ENCODE results near the gene HMGB3. TPM values are rescaled to one million over a fixed set of nuclear protein-coding genes. Genes with fewer than 3 reads are reported as not detected.

The HMGB3 gene
- total and polyA plus RNA-seq, 4 donors: 19.3 to 71.7 (median 36.3) TPM

DNA sequence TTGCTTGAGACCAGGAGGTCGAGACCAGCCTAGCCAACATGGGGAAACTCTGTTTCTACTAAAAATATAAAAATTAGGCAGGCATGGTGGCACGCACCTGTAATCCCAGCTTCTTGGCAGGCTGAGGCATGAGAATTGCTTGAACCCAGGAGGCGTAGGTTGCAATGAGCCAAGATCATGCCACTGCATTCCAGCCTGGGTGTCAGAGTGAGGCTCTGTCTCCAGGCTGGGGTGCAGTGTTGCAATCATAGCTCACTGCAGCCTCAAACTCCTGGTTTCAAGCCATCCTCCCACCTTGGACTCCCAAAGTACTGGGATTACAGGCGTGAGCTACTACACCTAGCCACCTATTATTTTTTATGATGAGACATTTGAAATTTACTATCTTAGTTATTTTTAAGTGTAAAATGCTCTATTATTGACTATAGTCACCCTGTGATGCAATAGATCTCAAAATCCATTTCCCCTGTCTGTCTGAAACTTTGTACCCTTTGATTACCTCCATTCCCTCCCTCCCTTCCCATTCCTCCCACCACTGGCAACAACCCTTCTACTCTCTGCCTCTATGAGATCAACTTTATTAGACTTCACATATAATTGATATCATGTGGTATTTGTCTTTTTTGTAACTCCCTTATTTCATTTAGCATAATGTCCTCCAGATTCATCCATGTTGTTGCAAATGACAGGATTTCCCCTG lies 23.4 kb downstream of the HMGB3 start:
- no peak for TF ChIP-seq CTCF (IDR thresholded peaks at IDR 0.05; ENCODE audit: control extremely low read depth, extremely low read depth)
- H3K9ac ChIP-seq (ENCODE audit: insufficient read depth in 1 of 2, low read length in 2 of 2): no peak overlapping the region
- H3K36me3 ChIP-seq (ENCODE audit: control insufficient read depth in 4 of 4, insufficient read depth in 4 of 4, low read length in 4 of 4): no peaks in the 10 kb centered on the region
- H3K27me3 ChIP-seq (ENCODE audit: control insufficient read depth in 3 of 3, insufficient read depth in 3 of 3, low read length in 2 of 3): no peaks in the 10 kb centered on the region
- peaks cover 0 to 2% (median 0%) of the 10 kb centered on the region in 4 donors for H3K9me3 ChIP-seq (ENCODE audit: control insufficient read depth in 4 of 4, insufficient read depth in 3 of 4, low read length in 3 of 4)
- no peak for DNase-seq
- H3K27ac ChIP-seq (ENCODE audit: low read depth in 1 of 2, low read length in 1 of 2): no peak overlapping the region
- ATAC-seq (ENCODE audit: insufficient read depth, low FRiP score): no peak
- no peaks in the 10 kb centered on the region for H3K4me1 ChIP-seq (ENCODE audit: control insufficient read depth in 5 of 5, insufficient read depth in 5 of 5, low read length in 5 of 5)
- H3K4me3 ChIP-seq: no peak overlapping the region
- WGBS, 2 donors: 86 to 96% methylated on average over 4 of the region's 4 CpGs

DNA sequence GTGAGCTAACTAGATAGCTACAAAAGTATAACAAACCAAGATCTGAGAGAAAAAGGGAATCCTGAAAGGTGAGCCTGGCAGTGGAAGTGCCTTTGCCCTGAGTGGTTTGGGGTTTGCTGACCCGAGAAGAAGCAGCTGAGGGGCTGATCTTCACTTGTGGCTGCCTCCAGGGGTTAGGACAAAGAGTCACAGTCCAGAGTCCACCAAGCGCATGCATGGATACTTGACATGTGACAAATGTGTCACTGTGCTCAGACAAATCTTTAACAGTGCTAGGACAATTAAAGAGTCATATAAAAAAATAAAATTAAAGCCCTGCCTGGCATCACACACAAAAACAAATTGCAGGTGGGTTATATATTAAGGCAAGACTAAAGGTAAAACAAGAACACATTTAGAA lies 26.4 kb downstream of the HMGB3 start:
- ATAC-seq (ENCODE audit: insufficient read depth, low FRiP score) (no peak), DNase-seq (no peak)
- H3K4me3 ChIP-seq: no peak overlapping the region
- H3K36me3 ChIP-seq (ENCODE audit: control insufficient read depth in 4 of 4, insufficient read depth in 4 of 4, low read length in 4 of 4): no peaks in the 10 kb centered on the region
- H3K9me3 ChIP-seq (ENCODE audit: control insufficient read depth in 4 of 4, insufficient read depth in 3 of 4, low read length in 3 of 4): peaks cover 0 to 6% (median 1%) of the 10 kb centered on the region in 4 donors
- H3K27me3 ChIP-seq (ENCODE audit: control insufficient read depth in 3 of 3, insufficient read depth in 3 of 3, low read length in 2 of 3): no peaks in the 10 kb centered on the region
- H3K9ac ChIP-seq (ENCODE audit: insufficient read depth in 1 of 2, low read length in 2 of 2): no peak overlapping the region
- H3K27ac ChIP-seq (ENCODE audit: low read depth in 1 of 2, low read length in 1 of 2): no peak overlapping the region
- no peaks in the 10 kb centered on the region for H3K4me1 ChIP-seq (ENCODE audit: control insufficient read depth in 5 of 5, insufficient read depth in 5 of 5, low read length in 5 of 5)
- 60 to 64% methylated on average over 2 of the region's 2 CpGs for WGBS, 2 donors
- no peak for TF ChIP-seq CTCF (IDR thresholded peaks at IDR 0.05; ENCODE audit: control extremely low read depth, extremely low read depth)

- no peak for TF ChIP-seq CTCF (IDR thresholded peaks at IDR 0.05; ENCODE audit: control extremely low read depth, extremely low read depth)
- Histone ChIP-seq H3K27me3 (ENCODE audit: control insufficient read depth in 3 of 3, insufficient read depth in 3 of 3, low read length in 2 of 3) (no peaks in the 10 kb centered on the region), H3K27ac (ENCODE audit: low read depth in 1 of 2, low read length in 1 of 2) (no peak overlapping the region), H3K9ac (ENCODE audit: insufficient read depth in 1 of 2, low read length in 2 of 2) (no peak overlapping the region), H3K9me3 (ENCODE audit: control insufficient read depth in 4 of 4, insufficient read depth in 3 of 4, low read length in 3 of 4) (peaks cover 0 to 6% (median 1%) of the 10 kb centered on the region in 4 donors), H3K4me3 (no peak overlapping the region), H3K4me1 (ENCODE audit: control insufficient read depth in 5 of 5, insufficient read depth in 5 of 5, low read length in 5 of 5) (no peaks in the 10 kb centered on the region), H3K36me3 (ENCODE audit: control insufficient read depth in 4 of 4, insufficient read depth in 4 of 4, low read length in 4 of 4) (no peaks in the 10 kb centered on the region)
- ATAC-seq (ENCODE audit: insufficient read depth, low FRiP score): no peak
- WGBS, 2 donors: 78 to 96% methylated on average over 5 of the region's 5 CpGs
- no peak for DNase-seq
Measured at GRCh38 chrX:151013164-151013743, 30.1 kb downstream of the HMGB3 start.
